Left lung (tissue), 10 donors: ENCODE results near the gene FHOD3. TPM values are rescaled to one million over a fixed set of nuclear protein-coding genes. Genes with fewer than 3 reads are reported as not detected.

Source experiments
- ATAC-seq: fragments of 200-7000 bp; cut with Tn5 transposase; one replicate; pipeline ENCODE4 v1.9.1; 2020; ENCODE audit warnings: moderate library complexity
- DNase-seq, 4 donors: peaks; one replicate each; pipeline ENCODE4 v3.0.0-alpha.2; 2013 to 2020
- H3K27ac ChIP-seq, 2 donors: fragments of 200-600 bp; sonication (generic) in 1 of 2; one replicate each; pipeline versions ENCODE4 v1.5.0 to v1.8.0; 2020 to 2021
- H3K27me3 ChIP-seq, 2 donors: fragments of 200-600 bp; sonication (generic) in 1 of 2; one replicate each; pipeline versions ENCODE4 v1.5.0 to v1.8.0; 2020 to 2021
- H3K36me3 ChIP-seq, 2 donors: fragments of 200-600 bp; sonication (generic) in 1 of 2; one replicate each; pipeline versions ENCODE4 v1.5.0 to v1.8.0; 2020 to 2021
- H3K4me1 ChIP-seq, 2 donors: fragments of 200-600 bp; one replicate each; pipeline ENCODE4 v1.8.0; 2021
- H3K4me3 ChIP-seq, 2 donors: fragments of 200-600 bp; sonication (generic) in 1 of 2; one replicate each; pipeline versions ENCODE4 v1.5.0 to v1.8.0; 2020 to 2021; ENCODE audit warnings: mild to moderate bottlenecking in 1 of 2
- H3K9me3 ChIP-seq, 2 donors: fragments of 200-600 bp; sonication (generic) in 1 of 2; one replicate each; pipeline versions ENCODE4 v1.5.0 to v1.8.0; 2020 to 2021
- intact Hi-C, 2 donors: fragments of 100-400 bp; cut with DNase I; formaldehyde crosslinking; loops; one replicate each; pipeline versions ENCODE4 v1.11.2 to v1.14.2; 2022
- polyA plus RNA-seq, 6 donors: library from polyadenylated mRNA; unstranded; fragments of 120-200 nt; gene quantifications; one replicate each; pipeline ENCODE4 v1.2.1, GENCODE V29; 2013; ENCODE audit not compliant: insufficient read length in 6 of 6
- total RNA-seq, 2 donors: library from RNA; stranded (reverse); fragmentation: NEBNext Ultra II Directional; extraction: Animal tissue kit (Norgen Biotek cat#: 25700); gene quantifications; one replicate each; pipeline ENCODE4 v1.2.1, GENCODE V29; 2021
- TF ChIP-seq, protein P1 (sequence below), 2 donors: fragments of 200-600 bp; sonication (generic) in 1 of 2; IDR thresholded peaks; one replicate each; pipeline versions ENCODE4 v1.5.0 to v1.8.0; 2021; ENCODE audit warnings: antibody characterized with exemption in 2 of 2
- donor health status: DM: no; HTN: yes; CAD: no.
- donor health status: DM: no; HTN: no; CAD: no.

FHOD3 gene
- total and polyA plus RNA-seq, 8 donors = 0.55 to 2.9 (median 1.5) TPM

DNA sequence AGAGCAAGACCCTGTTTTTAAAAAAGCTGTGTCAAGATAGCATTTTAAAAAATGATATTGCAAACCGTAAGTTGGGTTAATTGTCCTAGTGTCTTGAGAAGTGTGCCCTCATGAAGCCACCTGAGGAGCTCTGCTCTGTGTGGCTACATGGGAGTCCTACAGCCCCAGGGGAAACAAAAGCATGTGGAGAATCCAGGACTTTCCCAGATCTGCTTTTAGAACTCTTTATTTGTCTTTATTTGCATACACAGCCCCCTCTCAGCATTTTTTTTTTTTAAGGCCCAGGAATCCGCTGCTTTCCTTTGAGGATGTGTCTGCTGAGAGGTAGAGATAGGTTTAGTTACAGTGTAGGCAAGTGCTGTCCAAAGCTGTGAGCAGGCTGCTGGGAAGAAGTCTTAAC, 219.2 kb downstream of the FHOD3 start:
- TF ChIP-seq, protein P1, sequence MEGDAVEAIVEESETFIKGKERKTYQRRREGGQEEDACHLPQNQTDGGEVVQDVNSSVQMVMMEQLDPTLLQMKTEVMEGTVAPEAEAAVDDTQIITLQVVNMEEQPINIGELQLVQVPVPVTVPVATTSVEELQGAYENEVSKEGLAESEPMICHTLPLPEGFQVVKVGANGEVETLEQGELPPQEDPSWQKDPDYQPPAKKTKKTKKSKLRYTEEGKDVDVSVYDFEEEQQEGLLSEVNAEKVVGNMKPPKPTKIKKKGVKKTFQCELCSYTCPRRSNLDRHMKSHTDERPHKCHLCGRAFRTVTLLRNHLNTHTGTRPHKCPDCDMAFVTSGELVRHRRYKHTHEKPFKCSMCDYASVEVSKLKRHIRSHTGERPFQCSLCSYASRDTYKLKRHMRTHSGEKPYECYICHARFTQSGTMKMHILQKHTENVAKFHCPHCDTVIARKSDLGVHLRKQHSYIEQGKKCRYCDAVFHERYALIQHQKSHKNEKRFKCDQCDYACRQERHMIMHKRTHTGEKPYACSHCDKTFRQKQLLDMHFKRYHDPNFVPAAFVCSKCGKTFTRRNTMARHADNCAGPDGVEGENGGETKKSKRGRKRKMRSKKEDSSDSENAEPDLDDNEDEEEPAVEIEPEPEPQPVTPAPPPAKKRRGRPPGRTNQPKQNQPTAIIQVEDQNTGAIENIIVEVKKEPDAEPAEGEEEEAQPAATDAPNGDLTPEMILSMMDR (IDR thresholded peaks at IDR 0.05) = no peak
- DNase-seq = no peak
- H3K36me3 ChIP-seq = no peaks in the 10 kb centered on the region
- intact Hi-C loops = no loop called here
- H3K27ac ChIP-seq = no peak overlapping the region
- no peak for ATAC-seq
- H3K4me1 ChIP-seq = no peaks in the 10 kb centered on the region
- H3K27me3 ChIP-seq = no peaks in the 10 kb centered on the region
- no peak overlapping the region for H3K4me3 ChIP-seq
- H3K9me3 ChIP-seq = no peaks in the 10 kb centered on the region

DNA sequence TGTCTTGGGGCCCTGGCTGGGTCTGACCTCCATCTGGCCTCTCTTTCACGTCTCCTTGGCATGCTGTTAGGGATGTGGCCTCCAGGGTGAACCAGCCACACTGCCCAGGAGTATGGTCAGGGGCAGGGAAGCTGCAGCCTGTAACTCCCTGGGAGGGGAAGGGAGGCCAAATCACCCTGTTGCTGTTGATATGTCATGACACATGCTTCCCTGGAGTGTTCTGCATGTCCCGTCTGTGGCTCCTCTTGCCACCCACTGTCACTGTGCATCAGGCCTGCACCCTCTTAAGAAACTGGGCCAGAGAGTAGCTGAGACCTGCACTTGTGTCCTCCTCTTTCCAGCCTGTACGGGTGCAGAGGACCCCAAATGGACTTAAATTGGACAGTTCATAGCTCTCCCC, 221.3 kb downstream of the FHOD3 start:
- no peaks in the 10 kb centered on the region for H3K36me3 ChIP-seq
- TF ChIP-seq, protein P1 (IDR thresholded peaks at IDR 0.05) = no peak
- H3K27ac ChIP-seq = no peak overlapping the region
- H3K4me3 ChIP-seq = no peak overlapping the region
- intact Hi-C loops = no loop called here
- no peaks in the 10 kb centered on the region for H3K9me3 ChIP-seq
- no peak for ATAC-seq
- DNase-seq = no peak
- no peaks in the 10 kb centered on the region for H3K4me1 ChIP-seq
- no peaks in the 10 kb centered on the region for H3K27me3 ChIP-seq

DNA sequence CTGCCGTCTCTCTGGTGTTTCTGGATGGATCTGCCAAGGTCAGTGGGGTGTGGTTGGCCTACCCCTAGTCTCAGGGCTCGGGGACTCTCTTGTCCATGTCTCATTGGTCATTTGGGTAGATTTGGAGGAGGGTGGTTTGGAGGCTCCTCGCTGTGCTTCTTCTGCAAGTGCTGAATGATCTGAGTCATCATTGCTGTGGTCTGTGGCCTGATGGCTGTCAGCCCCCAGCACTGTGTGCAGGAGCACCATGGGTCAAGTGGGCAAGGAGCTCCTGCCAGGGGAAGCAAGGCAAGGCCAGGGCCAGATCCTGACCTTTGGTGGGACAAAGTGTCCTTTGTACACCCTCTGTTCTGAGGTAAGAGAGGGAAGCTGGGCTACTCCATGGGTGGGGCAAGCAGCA, 221.8 kb downstream of the FHOD3 start:
- H3K27me3 ChIP-seq = no peaks in the 10 kb centered on the region
- no peaks in the 10 kb centered on the region for H3K9me3 ChIP-seq
- TF ChIP-seq, protein P1 (IDR thresholded peaks at IDR 0.05) = no peak
- H3K36me3 ChIP-seq = no peaks in the 10 kb centered on the region
- DNase-seq (no peak), ATAC-seq (no peak)
- intact Hi-C loops = no loop called here
- no peaks in the 10 kb centered on the region for H3K4me1 ChIP-seq
- H3K4me3 ChIP-seq = no peak overlapping the region
- no peak overlapping the region for H3K27ac ChIP-seq

DNA sequence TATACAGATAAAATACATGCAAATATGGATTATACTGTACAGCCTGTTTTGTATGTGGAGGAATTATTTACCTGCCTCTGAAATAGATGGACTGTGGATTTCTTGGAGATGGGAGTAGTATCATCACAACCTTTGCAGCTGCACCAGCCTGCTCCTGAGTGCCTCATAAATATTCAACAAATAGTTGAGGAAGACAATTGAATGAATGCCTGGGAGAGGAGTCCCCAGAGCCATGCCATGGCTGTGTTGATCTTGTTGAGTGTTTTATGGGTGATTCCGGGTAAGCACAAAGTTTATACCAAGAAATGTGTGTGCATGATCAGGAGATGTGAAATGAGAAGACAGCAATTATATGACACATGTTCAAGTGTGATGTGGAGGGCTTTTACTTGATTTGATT, 225.0 kb downstream of the FHOD3 start:
- H3K4me1 ChIP-seq = no peaks in the 10 kb centered on the region
- intact Hi-C loops = no loop called here
- ATAC-seq = no peak

DNA sequence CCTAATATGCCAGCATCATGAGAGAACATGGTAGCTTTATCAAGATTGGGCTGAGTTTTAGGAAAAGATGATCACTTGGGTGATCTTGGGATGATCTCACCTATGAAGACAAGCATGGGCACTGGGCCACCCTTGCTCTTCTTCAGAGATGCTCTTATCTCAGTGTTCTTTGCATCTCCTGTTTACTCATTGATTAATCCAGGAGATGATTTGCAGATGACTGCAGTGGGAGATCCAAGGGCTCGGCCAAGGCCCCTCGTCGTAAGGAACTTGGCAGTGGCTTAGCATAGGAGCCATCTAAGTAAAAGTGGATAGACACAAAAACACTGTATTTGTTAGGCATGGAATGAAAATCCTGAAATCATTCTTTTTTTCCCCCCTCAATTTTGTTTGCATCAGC, 228.4 kb downstream of the FHOD3 start:
- no peak for ATAC-seq

More for the DNA sequence above, 225.0 kb downstream of the FHOD3 start:
- DNase-seq = no peak
- Histone ChIP-seq H3K4me3 (no peak overlapping the region), H3K27me3 (no peaks in the 10 kb centered on the region), H3K27ac (no peak overlapping the region), H3K36me3 (no peaks in the 10 kb centered on the region), H3K9me3 (no peaks in the 10 kb centered on the region)
- TF ChIP-seq, protein P1 (IDR thresholded peaks at IDR 0.05) = no peak

More for the DNA sequence above, 228.4 kb downstream of the FHOD3 start:
- no peaks in the 10 kb centered on the region for H3K36me3 ChIP-seq
- no peaks in the 10 kb centered on the region for H3K27me3 ChIP-seq
- TF ChIP-seq, protein P1 (IDR thresholded peaks at IDR 0.05) = no peak
- H3K9me3 ChIP-seq = no peaks in the 10 kb centered on the region
- DNase-seq = no peak
- H3K4me1 ChIP-seq = no peaks in the 10 kb centered on the region
- no peak overlapping the region for H3K4me3 ChIP-seq
- intact Hi-C loops = no loop called here
- H3K27ac ChIP-seq = no peak overlapping the region
